ENCODE data around the gene DOCK4.

DOCK4 gene

DNA sequence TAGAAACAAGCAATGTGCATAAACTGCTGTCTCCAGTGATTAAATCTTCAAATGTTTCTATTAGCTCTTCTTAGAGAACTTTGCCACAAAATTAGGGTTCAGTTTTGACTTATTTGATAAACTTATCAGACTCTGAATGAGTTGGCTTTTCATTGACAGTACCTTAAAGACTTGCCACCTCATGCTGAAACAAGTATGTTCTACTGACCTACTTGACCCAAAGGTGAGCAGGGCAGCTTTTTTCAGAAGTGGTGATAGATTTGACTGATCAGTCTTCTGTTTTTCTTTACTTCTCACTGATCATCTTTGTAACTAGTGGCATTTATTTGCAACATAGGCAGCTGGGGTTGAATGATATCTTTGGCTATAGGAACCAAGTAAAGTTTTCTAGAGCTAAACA lies 8.1 kb upstream of the DOCK4 start:
- no peak for DNase-seq

DNA sequence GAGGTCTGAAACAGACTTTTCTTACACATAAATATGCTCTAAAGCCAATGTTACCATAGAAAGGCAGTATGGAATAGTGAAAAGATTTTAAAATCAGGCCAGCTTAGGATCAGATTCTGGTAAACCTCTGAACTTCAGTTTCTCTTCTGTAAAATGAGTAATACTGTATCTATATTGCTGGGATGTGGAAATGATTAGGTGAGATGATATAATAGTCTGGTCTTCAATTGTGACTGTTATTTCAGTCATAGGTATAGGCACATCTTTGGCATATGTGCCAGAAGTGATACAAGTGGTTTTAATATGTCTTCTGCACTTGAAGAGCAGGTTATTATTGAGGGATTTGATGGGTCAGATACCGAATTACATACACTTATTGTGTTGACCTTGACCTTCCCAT lies 7.5 kb upstream of the DOCK4 start:
- no peak for DNase-seq

DNA sequence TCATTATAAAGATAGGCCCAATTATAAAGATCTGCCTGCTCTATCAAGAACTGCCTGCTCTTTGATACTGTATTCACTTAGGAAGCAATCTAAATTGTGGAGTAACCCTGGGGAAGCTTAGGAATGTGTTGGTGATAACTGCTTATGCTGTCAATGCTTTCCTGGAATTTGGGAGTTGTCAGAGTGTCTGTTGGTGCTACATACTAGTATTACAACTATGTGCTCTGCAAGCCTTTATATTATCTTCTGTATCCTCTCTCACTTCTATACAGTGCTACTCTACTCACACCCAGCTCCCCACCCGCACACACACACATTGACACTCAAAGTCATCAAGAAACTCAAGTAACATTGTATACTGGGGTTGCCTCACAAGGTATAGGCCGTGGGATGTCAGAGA lies 6.4 kb upstream of the DOCK4 start:
- no peak for DNase-seq

DNA sequence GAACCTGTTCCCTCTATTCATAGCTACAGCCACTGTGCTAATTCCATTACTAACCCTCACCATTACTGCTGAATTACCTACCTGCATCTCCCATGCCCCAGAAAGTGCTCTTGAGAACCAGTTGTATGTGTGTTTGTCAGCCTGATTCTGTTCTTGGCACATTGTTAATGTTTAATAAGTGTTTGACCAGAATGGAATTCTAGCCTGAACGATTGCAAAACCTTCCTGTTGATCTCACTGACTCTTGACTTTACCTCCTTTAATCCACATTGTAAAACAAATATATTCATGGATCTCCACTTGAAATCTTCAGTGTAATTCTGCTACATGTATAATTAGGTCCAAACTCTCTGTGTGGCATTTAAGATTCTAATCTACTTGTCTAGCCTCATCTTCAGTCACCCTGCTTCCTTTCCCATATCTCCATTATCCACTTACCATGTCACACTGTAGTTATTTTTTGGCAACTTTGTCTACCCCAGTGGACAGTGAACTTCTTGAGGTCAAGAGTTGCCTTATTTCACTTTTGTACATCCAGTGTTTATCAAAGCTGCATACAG lies 5.2 kb upstream of the DOCK4 start:
- DNase-seq = no peak

DNA sequence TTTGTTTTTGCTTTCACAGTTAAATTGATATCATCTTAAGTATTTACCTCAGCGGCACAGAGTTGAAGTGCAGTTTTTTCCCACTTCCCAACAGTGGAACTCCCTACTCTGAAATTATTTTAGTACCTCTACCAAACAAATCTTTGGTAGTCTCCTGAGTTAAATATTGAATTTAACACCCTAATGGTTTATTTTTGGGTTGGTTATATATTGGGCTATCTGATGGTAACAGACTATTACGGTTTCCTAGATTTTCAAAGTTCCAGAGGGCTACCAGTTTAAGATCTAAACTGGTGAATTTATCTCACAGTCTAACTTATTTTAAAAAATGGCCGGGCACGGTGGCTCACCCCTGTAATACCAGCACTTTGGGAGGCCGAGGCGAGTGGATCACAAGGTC lies 1.6 kb upstream of the DOCK4 start:
- DNase-seq = no peak

DNA sequence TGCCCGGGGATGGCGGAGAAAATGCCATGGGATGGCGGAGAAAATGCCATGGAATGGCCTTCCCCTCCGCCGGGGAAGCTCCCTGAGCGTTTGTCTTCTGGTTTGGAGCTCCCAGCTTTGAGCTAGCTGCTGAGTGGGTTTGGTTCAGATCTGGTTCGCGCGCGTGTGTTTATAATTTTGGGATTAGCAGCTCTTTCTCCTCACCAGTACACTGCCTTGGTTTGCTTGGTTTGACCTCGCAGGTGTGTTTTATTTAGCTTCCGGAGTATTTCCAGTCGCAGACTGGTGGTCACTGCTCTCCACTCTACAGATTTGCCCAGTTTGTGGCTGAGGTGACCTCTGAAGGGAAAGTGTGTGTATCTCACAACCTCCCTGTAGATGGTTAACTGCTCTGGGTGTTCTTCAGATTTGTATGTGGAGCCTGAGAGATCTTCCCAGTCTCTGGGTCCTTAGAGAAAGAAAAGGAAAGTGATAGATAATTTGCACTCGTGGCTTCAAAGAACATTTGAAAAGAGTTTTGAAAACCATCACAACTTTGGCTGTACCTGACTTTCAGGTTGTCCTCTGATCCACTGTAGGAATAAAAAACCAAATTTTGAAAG lies 893 bp upstream of the DOCK4 start:
- no peak for DNase-seq

DNA sequence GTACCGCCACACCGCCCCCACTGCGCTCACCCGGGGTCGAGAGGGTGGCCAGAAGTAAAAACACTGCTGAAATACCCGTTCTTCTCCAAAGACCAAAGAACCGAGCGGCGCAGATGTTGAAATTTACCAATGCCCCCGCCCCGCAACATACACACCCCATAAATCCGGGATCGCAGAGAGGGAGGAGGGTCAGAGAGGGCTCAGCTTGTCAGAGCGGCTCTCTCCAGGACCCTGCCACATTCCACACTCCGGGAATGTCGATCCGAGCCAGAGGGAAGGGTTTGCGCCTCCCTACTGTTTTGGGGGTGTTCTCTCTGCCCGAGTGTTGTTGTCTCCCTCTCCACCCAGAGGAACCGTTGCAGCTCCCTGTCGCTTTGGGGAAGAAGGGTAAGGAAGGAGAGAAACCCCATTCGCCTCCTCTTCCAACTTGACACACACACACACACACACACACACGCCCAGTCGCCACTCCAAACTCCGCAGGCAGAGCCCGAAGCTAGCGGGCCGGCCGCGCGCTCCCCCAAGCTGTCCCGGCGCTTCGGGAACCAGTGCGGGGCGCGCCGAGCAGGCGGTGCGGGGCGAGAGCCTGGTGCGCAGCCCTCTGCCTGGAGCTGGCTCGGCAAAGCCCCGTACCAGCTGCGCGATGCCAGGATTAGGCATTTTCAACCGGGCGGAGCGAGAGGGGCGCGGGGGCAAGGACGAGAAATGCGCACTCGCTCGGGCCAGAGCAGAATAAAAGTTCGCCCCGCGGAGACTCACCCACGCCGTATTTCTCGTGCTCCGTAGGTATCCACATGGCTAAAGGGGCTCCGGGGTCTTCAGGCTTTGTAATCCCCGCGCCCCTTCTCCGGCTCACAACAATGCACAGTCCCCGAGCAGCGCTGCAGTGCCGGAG lies 609 bp downstream of the DOCK4 start:
- no peak for DNase-seq

DNA sequence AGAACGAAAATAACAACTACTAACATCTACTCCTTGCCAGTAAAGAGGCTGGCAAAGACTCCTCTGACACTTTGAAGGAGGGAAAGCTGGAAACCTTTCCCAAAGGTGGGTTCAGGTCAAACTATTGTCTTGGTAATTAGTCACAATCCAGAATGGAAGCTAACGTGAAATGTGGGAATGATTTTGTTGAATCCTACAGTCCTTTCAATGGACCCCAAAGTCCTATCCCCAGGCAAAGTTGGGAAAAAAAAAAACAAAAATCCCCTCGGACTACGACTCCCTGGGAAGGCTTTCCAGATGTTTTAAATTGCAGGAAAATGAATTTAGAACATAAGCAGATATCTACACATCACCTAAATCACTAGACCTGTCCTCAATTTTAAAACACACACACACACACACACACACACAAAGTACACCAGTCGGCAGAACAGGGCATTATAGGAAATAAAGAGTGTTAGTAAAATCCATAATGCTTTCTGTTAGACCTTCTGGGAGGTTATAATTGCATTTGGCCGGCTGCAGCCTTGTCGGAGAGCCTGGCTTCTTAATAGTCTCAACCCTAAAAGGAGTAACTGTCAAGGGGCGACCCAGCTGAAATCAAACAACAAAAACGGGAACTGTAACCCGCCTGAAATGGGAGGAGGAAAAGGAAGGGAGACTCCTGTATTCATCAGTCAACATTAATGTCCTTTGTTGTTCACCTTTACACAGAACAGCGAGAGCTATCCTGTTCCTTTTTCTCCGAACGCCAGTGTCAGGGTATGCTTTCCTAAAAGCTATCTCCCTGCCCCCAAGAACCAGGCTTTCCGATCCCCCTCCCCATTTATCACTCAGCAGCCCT lies 1.5 kb downstream of the DOCK4 start:
- DNase-seq = no peak

DNA sequence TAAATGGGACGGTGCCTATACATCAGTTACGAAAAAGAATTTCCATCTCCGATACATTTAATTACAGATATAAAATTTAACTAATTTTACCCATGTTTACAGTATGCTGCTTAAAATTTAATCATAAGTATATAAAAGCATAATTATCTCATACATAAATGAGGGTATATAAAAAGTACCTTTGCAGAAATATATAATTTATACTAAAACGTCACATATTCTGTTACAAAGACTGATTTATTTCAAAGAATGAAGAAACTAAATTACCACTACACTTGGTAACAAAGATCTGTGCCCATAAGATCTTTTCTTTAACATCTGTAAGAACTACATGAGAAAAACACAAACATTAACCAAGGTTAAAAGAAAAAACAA lies 2.8 kb downstream of the DOCK4 start:
- no peak for DNase-seq

DNA sequence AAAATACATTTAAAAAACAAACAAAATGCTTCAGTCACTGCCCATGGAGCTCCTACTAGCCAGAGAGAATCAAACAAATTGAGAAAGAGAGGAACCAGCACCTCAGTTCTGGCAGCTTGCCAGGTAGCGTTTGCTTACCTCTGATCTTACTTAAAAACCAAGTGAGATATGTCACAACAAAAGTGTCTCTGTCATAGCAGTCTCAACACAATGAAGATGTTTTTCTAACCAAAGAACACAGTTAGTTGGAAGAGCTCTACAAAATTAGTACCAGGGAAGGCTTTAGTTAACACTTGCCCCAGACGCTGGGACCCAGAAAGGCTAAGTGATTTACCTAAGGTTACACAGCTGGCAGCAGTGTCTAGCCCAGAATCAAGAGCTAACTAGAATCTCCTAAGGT lies 3.4 kb downstream of the DOCK4 start:
- DNase-seq = no peak

DNA sequence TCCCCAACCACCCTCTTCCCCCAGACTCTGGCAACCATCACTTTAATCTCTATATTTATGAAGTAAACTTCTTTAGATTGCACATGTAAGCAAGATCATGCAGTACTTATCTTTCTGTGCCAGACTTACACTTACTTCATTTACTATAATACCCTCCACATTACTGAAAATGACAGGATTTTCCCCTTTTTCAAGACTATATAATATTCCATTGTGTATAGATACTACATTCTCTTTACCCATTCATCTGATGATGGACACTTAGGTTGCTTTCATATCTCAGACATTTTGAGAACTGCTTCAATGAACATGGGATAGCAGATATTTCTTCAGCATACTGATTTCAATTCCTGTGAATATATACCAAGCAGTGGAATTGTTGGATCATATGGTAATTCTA lies 4.4 kb downstream of the DOCK4 start:
- no peak for DNase-seq

DNA sequence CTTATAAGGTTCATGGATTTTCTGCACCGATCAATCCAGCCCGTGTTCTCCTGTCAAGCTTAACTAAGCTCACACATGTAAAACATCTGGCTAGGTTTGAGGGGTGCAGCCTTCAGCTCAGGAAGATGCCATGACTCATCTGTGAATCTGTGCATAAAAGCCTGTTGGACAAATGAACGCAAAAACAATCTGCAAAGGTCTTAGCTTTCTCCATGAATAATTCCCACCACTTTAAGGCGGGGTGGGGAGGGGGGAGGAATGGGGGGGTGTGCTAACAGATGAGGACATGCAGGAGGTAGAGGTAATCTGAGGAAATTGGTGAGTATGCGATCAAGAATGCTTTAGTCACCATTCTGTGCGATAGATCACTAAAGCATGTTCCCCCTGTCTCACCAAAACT lies 4.8 kb downstream of the DOCK4 start:
- DNase-seq = no peak

DNA sequence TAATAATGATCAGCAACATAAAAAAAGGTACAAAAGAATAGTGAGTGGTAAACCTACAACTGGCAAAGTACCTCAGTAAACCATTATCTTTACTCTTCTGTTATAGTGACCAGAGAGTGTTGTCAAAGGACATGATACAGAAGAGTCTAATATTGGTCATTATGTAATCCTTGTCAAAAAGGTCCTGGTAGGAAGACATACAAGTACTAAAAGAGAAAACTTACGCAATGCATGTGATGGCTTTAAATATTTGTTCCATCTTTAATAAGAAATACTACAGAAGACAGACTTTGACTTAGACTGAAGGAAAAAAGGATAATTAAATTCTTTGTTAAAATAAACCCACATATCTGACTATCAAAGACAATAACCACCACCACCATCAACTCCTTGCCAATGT lies 6.5 kb downstream of the DOCK4 start:
- no peak for DNase-seq

DNA sequence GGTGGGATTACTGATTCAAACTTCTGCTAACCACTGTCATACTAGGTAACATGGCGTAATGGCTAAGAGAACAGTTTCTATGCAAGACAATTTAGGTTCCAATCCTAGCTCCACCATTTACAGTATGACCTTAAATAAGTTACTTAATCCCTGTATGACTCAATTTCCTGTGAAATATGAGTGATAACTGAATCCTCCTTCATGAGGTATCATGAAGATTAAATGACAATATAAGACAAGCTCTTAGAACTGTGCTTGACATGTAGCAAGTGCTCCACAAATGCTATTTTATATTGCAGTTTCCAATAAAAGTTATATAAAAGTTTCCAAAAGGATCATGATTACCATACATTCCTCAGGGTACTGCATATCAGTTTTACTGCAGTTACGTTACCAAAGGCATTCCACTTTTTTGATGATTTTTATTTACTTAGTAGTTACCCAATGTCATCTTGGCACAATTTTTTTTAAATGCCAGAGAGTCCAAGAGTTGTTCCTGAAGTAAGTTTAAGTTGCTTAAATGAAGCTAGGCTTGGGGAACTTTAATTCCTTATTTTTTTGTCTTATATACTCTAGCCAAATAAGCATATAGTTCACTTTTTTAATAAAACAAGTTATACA lies 7.1 kb downstream of the DOCK4 start:
- DNase-seq = no peak

DNA sequence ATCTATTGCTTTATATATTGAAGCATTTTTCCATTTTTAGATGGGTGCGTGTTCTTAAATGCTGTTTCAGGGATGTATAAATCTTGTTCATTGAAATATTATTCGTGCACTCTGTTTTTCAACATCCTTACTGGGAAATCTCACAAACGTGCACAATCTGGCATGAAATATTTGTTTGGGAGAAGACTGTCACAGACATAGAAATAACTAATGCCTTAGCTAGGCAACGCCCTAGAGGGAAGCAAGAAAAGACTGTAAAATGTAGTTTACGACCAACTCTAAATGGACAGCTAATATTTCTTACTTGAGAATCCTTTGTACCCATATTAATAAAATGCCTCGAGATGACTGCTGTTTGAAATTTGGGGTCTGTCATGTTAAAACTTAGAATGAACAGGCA lies 8.9 kb downstream of the DOCK4 start:
- DNase-seq = no peak

DNA sequence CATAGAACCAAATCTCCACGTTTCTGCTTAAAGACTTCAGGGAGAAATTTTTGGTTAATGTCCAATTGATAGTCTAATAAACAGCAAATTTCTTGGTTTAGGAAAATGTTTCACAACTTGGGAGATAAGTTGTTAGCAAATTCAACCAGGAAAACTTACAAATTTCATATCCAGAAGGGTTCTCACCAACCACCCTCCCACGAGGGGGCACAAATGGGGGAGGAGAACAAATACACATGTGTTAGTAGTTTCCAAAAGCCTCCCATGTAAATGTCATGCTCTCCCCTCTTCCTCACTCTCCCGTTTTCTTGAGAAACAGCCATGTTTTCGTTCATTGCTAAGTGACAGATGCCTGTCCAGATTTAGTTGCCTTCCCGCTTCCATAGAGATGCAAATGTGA lies 10.5 kb downstream of the DOCK4 start:
- no peak for DNase-seq

DNA sequence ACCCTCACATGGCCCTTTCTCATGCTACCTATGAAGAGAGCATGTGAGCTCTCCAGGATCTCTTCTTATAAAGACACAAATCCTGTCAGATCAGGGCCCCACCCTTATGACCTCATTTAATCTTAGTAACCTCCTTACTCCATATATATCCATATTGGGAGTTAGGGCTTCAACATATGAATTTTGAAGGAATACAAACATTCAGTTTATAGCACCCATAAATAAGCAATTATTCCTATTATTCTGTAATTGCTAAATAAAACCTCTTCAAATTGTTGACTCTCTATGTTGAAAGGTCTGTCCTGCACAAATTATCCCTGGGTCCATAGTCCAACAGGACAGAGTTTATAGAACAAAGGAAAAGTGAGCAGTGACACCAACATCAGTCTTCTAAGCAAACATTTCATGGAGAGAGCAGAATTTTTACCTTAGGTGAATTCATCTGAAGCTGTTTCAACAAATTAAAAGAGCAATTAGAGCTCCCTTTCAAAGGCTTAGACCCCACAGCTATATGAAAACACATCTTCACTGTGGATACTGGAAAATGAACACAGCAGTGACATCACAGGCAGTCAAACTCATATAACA lies 12.2 kb downstream of the DOCK4 start:
- DNase-seq = no peak

DNA sequence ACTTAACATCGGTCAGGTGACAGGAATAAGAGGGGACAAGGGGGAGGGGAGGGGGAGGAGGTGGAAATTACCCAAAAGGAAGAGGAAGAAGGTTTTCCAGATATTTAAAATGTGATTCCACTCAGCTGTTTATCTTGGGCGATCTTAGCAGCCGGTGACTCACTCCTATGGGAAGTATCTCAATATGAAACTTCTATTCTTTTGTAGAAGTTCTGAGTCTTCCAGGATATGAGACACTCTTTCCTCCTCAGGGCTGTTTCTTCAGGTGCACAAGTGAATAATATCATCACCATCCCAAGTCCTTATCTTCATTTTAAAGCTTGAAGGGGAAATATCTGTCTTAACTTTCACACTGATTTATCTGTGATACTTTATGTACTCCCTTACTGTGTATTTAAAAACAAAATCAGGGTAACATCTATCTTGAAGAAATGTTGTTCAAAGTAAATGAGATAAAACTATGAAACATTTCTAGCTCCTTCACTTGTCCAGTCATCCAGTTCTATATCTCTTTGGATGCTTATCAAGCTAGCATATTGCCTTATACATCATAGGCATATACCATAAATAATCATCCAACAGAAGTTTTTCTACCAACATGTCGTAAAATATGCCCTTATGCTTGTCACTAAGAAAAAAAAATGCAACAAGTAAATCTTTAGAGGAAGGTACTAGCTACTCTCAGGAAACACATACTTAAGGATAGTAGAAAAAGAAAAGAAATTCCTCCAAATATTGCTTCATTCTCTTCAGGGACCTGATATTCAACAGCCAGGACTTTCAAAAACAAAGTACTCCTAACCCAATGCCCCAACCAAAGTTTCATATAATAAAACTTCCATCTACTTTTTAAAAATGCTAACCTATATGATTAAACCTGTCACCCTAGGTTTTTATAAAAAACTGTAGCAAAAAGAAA lies 13.7 kb downstream of the DOCK4 start:
- DNase-seq = no peak

DNA sequence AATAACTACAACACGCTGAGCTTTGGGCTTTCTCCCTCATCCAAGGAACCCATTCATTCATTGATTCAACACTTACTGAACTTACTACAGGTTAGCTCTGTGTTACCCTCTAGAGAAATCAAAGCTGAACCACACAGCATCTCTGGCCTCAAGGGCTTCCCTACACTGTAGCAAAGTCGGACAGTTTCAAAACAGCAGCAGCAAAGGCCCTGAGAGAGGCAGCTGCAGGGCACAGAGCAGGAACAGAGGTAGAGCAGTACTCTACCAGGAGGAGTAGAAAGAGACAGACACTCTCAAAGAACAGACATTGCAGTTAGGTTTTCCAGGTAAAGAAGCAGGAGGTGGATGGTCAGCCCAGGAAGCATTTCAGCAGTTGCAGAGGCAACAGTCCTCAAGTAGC lies 16.1 kb downstream of the DOCK4 start:
- DNase-seq = no peak

DNA sequence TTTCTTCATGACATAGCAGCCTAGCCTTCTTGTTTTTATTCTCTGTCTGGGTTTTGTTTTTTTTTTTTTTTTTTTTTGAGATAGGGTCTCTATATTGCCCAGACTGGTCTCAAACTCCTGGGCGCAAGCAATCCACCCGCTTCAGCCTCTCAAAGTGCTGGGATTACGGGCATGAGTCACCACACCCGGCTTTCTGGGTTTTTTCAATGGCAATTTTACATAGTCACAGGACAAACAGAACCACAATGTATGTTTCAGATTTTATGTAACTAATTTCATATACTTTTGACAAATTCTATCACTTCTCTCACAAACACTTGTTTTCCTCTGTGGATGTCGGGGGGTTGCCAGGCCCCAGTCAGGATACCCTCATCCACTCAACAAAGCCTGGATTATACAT lies 16.5 kb downstream of the DOCK4 start:
- no peak for DNase-seq

DNA sequence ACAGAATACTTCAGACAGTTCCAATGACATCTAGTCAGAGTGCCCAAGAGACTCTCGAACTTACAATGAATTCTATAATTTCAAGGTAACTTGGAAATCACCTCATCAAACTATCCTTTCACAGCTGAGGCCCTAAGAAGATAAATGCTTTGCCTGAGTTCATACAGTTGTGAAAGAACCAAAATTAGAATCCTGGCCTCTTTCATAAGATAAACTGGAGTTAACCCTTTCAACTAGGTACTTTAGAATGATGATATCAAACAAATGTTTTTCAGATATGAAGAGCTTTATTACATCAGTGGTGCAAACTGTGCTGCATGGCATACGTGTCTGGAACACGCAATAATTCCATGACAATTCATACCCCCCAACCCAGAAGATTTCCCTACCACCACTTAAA lies 17.9 kb downstream of the DOCK4 start:
- DNase-seq = no peak

DNA sequence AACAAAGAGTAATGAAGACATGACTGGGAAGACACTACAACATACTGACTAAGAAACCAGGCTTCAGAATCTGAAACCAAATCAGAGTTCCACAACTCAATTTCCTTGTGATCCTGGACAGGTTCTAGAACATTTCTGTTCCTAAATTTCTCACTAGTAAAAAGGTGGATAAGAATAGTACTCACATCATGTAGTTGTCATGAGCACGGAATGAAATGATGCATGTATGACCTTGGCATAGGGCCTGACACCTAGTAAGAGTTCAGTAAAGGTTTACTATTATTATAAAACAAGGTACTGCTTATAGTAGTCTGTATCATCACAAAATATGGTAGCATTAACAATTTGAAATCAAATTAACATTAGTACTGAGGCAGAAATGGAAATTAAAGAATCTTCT lies 19.9 kb downstream of the DOCK4 start:
- DNase-seq = no peak
